ENCODE measurements around the gene SMARCD2.

SMARCD2 gene

DNA sequence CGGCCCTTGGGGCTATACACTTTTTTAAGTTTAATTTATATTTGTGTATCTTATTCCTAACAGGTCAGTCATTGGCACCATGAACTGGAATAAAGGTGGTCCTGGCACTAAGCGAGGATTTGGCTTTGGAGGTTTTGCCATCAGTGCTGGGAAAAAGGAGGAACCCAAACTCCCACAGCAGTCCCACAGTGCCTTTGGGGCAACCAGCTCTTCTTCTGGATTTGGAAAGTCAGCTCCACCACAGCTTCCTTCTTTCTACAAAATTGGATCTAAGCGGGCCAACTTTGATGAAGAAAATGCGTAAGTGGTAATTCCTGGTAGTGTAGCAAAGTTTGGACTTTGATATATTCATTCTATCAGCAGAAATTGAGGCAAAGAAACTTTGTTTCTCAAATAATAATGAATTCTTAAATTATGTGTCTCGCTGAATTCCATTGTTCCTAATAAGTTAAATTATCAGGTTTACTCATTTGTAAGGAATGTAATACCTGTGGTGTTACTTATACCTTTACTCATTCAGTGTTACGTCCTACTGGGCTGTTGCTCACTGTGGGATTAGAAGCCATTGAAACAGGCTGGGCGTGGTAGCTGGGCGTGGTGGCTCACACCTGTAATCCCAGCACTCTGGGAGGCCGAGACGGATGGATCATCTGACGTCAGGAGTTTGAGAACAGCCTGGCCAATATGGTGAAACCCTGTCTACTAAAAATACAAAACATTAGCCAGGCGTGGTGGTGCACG, 55.3 kb downstream of the SMARCD2 start:
- no peak overlapping the region for H4K12ac ChIP-seq (ENCODE audit: low read depth, low read length)
- H2AK5ac ChIP-seq (ENCODE audit: low read length): no peak overlapping the region
- H3K36me3 ChIP-seq (ENCODE audit: control insufficient read depth in 1 of 2, insufficient read depth in 2 of 2, low read length in 2 of 2): peaks cover 41% of the 10 kb centered on the region in 2 experiments
- peak in 1 of 2 donors; percentile 18 for DNase-seq
- no peak overlapping the region for H2BK5ac ChIP-seq (ENCODE audit: low read depth, low read length, poor library complexity)
- no peak overlapping the region for H2BK120ac ChIP-seq (ENCODE audit: insufficient read depth, low read length, poor library complexity)
- no peak overlapping the region for H3K14ac ChIP-seq (ENCODE audit: low read length)
- H3K9me3 ChIP-seq (ENCODE audit: insufficient read depth, low read depth, low read length): no peaks in the 10 kb centered on the region
- H3K79me2 ChIP-seq (ENCODE audit: control insufficient read depth, insufficient read depth, low read length, poor library complexity): peaks cover 9% of the 10 kb centered on the region
- no peak overlapping the region for H4K91ac ChIP-seq (ENCODE audit: low read depth, low read length)
- H3K27me3 ChIP-seq (ENCODE audit: insufficient read depth, low read length): no peaks in the 10 kb centered on the region
- no peak overlapping the region for H3K18ac ChIP-seq (ENCODE audit: low read length)
- no peak overlapping the region for H3K4me2 ChIP-seq (ENCODE audit: low read length)
- H3K9ac ChIP-seq (ENCODE audit: low read length): no peak overlapping the region
- no peak overlapping the region for H4K8ac ChIP-seq (ENCODE audit: low read depth, low read length)
- H2BK12ac ChIP-seq (ENCODE audit: low read length): no peak overlapping the region
- H3K4ac ChIP-seq (ENCODE audit: low read depth, low read length): no peak overlapping the region
- no peak overlapping the region for H2AFZ ChIP-seq (ENCODE audit: insufficient read depth, low read length, poor library complexity)
- WGBS (ENCODE audit: extremely low coverage, insufficient coverage, insufficient read length): no CpG with 5 or more reads among the region's 13 CpGs
- no peak overlapping the region for H3K4me3 ChIP-seq (ENCODE audit: low read depth, low read length)
- H3K23ac ChIP-seq (ENCODE audit: low read length): no peak overlapping the region
- no peaks in the 10 kb centered on the region for H3K79me1 ChIP-seq (ENCODE audit: low read length)
- H3K27ac ChIP-seq (ENCODE audit: low read depth, low read length): no peak overlapping the region
- H3K4me1 ChIP-seq (ENCODE audit: control insufficient read depth in 1 of 2, insufficient read depth in 2 of 2, low read length in 2 of 2): no peaks in the 10 kb centered on the region

DNA sequence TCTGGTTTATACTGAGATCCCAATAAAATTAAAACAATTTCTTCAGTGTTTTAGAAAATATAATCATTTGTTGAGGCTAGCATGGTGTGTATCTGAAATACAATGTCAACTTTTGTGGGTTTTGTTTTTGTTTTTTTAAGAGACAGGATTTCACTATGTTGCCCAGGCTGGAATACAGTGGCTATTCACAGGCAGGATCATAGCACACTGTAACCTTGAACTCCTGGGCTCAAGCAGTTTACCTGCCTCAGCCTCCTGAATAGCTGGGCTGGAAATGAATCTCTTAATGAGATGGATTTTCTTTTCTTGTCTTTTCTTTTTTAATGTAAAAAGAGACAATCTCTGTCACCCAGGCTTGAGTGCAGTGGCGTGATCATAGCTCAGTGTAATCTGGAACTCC, 56.4 kb downstream of the SMARCD2 start:
- Histone ChIP-seq H3K79me1 (ENCODE audit: low read length) (no peaks in the 10 kb centered on the region), H2BK5ac (ENCODE audit: low read depth, low read length, poor library complexity) (no peak overlapping the region), H4K91ac (ENCODE audit: low read depth, low read length) (no peak overlapping the region), H3K4ac (ENCODE audit: low read depth, low read length) (no peak overlapping the region), H3K27ac (ENCODE audit: low read depth, low read length) (no peak overlapping the region), H3K4me1 (ENCODE audit: control insufficient read depth in 1 of 2, insufficient read depth in 2 of 2, low read length in 2 of 2) (no peaks in the 10 kb centered on the region), H3K14ac (ENCODE audit: low read length) (no peak overlapping the region), H2AFZ (ENCODE audit: insufficient read depth, low read length, poor library complexity) (no peak overlapping the region), H3K4me2 (ENCODE audit: low read length) (no peak overlapping the region), H2BK12ac (ENCODE audit: low read length) (no peak overlapping the region), H3K23ac (ENCODE audit: low read length) (no peak overlapping the region), H3K27me3 (ENCODE audit: insufficient read depth, low read length) (no peaks in the 10 kb centered on the region), H3K9me3 (ENCODE audit: insufficient read depth, low read depth, low read length) (no peaks in the 10 kb centered on the region), H4K8ac (ENCODE audit: low read depth, low read length) (no peak overlapping the region), H3K18ac (ENCODE audit: low read length) (no peak overlapping the region), H2BK120ac (ENCODE audit: insufficient read depth, low read length, poor library complexity) (no peak overlapping the region), H3K36me3 (ENCODE audit: control insufficient read depth in 1 of 2, insufficient read depth in 2 of 2, low read length in 2 of 2) (peaks cover 36 to 37% of the 10 kb centered on the region in 2 experiments), H3K79me2 (ENCODE audit: control insufficient read depth, insufficient read depth, low read length, poor library complexity) (peaks cover 9% of the 10 kb centered on the region), H3K9ac (ENCODE audit: low read length) (no peak overlapping the region), H3K4me3 (ENCODE audit: low read depth, low read length) (no peak overlapping the region), H4K12ac (ENCODE audit: low read depth, low read length) (no peak overlapping the region), H2AK5ac (ENCODE audit: low read length) (no peak overlapping the region)
- no peak for DNase-seq
- WGBS (ENCODE audit: extremely low coverage, insufficient coverage, insufficient read length): no CpG with 5 or more reads among the region's 1 CpG

DNA sequence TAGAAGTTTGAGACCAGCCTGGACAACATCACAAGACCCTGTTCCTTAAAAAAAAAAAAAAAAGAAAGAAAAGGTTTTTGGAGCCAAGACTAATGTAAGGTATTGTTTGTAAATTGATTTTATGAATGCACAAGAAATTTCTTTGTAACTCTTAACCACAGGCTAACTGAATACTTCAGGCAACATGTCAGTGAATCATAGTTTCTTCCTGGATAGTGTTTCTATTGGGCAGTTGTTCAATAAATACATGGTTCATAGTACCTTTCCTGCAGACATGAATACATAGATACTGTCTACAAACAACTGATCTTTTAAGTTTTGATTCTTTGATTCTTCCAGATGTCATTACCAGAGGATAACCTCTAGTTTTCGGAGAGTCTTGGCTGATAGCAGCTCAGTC, 56.9 kb downstream of the SMARCD2 start:
- H3K23ac ChIP-seq (ENCODE audit: low read length): no peak overlapping the region
- no peak overlapping the region for H2AFZ ChIP-seq (ENCODE audit: insufficient read depth, low read length, poor library complexity)
- H3K9ac ChIP-seq (ENCODE audit: low read length): no peak overlapping the region
- H3K4ac ChIP-seq (ENCODE audit: low read depth, low read length): no peak overlapping the region
- H3K14ac ChIP-seq (ENCODE audit: low read length): no peak overlapping the region
- no peak overlapping the region for H2BK12ac ChIP-seq (ENCODE audit: low read length)
- no peak overlapping the region for H4K12ac ChIP-seq (ENCODE audit: low read depth, low read length)
- H3K79me2 ChIP-seq (ENCODE audit: control insufficient read depth, insufficient read depth, low read length, poor library complexity): peaks cover 9% of the 10 kb centered on the region
- H3K27ac ChIP-seq (ENCODE audit: low read depth, low read length): no peak overlapping the region
- H3K18ac ChIP-seq (ENCODE audit: low read length): no peak overlapping the region
- no peak overlapping the region for H3K4me2 ChIP-seq (ENCODE audit: low read length)
- no peaks in the 10 kb centered on the region for H3K4me1 ChIP-seq (ENCODE audit: control insufficient read depth in 1 of 2, insufficient read depth in 2 of 2, low read length in 2 of 2)
- H3K4me3 ChIP-seq (ENCODE audit: low read depth, low read length): no peak overlapping the region
- H3K36me3 ChIP-seq (ENCODE audit: control insufficient read depth in 1 of 2, insufficient read depth in 2 of 2, low read length in 2 of 2): peaks cover 34 to 35% of the 10 kb centered on the region in 2 experiments
- no peak overlapping the region for H2BK5ac ChIP-seq (ENCODE audit: low read depth, low read length, poor library complexity)
- no peaks in the 10 kb centered on the region for H3K27me3 ChIP-seq (ENCODE audit: insufficient read depth, low read length)
- no peak overlapping the region for H2BK120ac ChIP-seq (ENCODE audit: insufficient read depth, low read length, poor library complexity)
- no peak for DNase-seq
- no peak overlapping the region for H4K91ac ChIP-seq (ENCODE audit: low read depth, low read length)
- no peaks in the 10 kb centered on the region for H3K9me3 ChIP-seq (ENCODE audit: insufficient read depth, low read depth, low read length)
- no peak overlapping the region for H2AK5ac ChIP-seq (ENCODE audit: low read length)
- no CpG with 5 or more reads among the region's 1 CpG for WGBS (ENCODE audit: extremely low coverage, insufficient coverage, insufficient read length)
- H3K79me1 ChIP-seq (ENCODE audit: low read length): no peaks in the 10 kb centered on the region
- no peak overlapping the region for H4K8ac ChIP-seq (ENCODE audit: low read depth, low read length)

DNA sequence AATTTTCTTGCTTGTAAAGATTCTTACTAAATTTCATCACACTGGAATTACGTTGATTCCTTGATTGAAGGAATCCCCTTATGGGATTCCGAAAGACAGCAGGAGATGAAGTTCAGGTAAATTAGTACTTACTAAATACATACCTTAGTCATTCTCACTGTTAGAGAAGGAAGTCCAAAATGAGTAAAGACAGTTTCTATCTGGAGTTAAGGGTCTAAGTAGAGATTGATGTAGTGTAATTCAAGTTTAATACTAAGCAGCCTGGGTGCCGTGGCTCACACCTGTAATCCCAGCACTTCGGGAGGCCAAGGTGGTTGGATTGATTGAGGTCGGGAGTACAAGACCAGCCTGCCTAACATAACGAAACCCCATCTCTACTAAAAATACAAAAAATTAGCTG, 59.0 kb downstream of the SMARCD2 start:
- Histone ChIP-seq H3K79me1 (ENCODE audit: low read length) (no peaks in the 10 kb centered on the region), H2BK5ac (ENCODE audit: low read depth, low read length, poor library complexity) (no peak overlapping the region), H3K4ac (ENCODE audit: low read depth, low read length) (peak overlapping the region; percentile 69), H2BK120ac (ENCODE audit: insufficient read depth, low read length, poor library complexity) (no peak overlapping the region), H3K36me3 (ENCODE audit: control insufficient read depth in 1 of 2, insufficient read depth in 2 of 2, low read length in 2 of 2) (peaks cover 24 to 26% of the 10 kb centered on the region in 2 experiments), H3K79me2 (ENCODE audit: control insufficient read depth, insufficient read depth, low read length, poor library complexity) (peaks cover 14% of the 10 kb centered on the region), H3K27me3 (ENCODE audit: insufficient read depth, low read length) (no peaks in the 10 kb centered on the region), H3K9ac (ENCODE audit: low read length) (no peak overlapping the region), H2AK5ac (ENCODE audit: low read length) (no peak overlapping the region), H3K27ac (ENCODE audit: low read depth, low read length) (no peak overlapping the region), H2BK12ac (ENCODE audit: low read length) (no peak overlapping the region), H3K4me1 (ENCODE audit: control insufficient read depth in 1 of 2, insufficient read depth in 2 of 2, low read length in 2 of 2) (peaks cover 0 to 3% of the 10 kb centered on the region in 2 experiments), H4K12ac (ENCODE audit: low read depth, low read length) (no peak overlapping the region), H4K91ac (ENCODE audit: low read depth, low read length) (no peak overlapping the region), H3K18ac (ENCODE audit: low read length) (no peak overlapping the region), H4K8ac (ENCODE audit: low read depth, low read length) (no peak overlapping the region), H2AFZ (ENCODE audit: insufficient read depth, low read length, poor library complexity) (no peak overlapping the region), H3K4me2 (ENCODE audit: low read length) (no peak overlapping the region), H3K4me3 (ENCODE audit: low read depth, low read length) (no peak overlapping the region), H3K14ac (ENCODE audit: low read length) (no peak overlapping the region), H3K23ac (ENCODE audit: low read length) (no peak overlapping the region), H3K9me3 (ENCODE audit: insufficient read depth, low read depth, low read length) (no peaks in the 10 kb centered on the region)
- no CpG with 5 or more reads among the region's 6 CpGs for WGBS (ENCODE audit: extremely low coverage, insufficient coverage, insufficient read length)
- DNase-seq: no peak
